Loucy (cell line): ENCODE results near the gene PYCARD.

Experiments
- CTCF ChIP-seq: fragments of 200-600 bp; sonication (generic); conservative IDR thresholded peaks from 2 replicates; pipeline ENCODE4 v1.5.1; 2014; ENCODE audit warnings: mild to moderate bottlenecking, antibody characterized with exemption, low read length
- EZH2phosphoT487 ChIP-seq: fragments of 200-600 bp; IDR thresholded peaks from 2 replicates; pipeline ENCODE4 v1.6.1; 2018; ENCODE audit warnings: antibody characterized with exemption, mild to moderate bottlenecking, moderate library complexity, borderline replicate concordance

- TF ChIP-seq EZH2phosphoT487 (no peak), CTCF (no peak)
Observed at GRCh38 chr16:31190818-31191444, 11.6 kb downstream of the PYCARD start.
